Upper lobe of right lung (tissue), 1 donor: ENCODE measurements around the gene BACH1. TPM values are rescaled to one million over a fixed set of nuclear protein-coding genes. Genes with fewer than 3 reads are reported as not detected.

Source experiments
- ATAC-seq: fragments of 200-7000 bp; cut with Tn5 transposase; one replicate; pipeline ENCODE4 v1.9.1; 2020; ENCODE audit warnings: mild to moderate bottlenecking, moderate library complexity
- DNase-seq: peaks from one replicate; pipeline ENCODE4 v3.0.0-alpha.2; 2020
- H3K27ac ChIP-seq: fragments of 200-600 bp; one replicate; pipeline ENCODE4 v1.8.0; 2022
- H3K27me3 ChIP-seq: fragments of 200-600 bp; one replicate; pipeline ENCODE4 v1.8.0; 2022; ENCODE audit warnings: mild to moderate bottlenecking
- H3K36me3 ChIP-seq: fragments of 200-600 bp; one replicate; pipeline ENCODE4 v1.8.0; 2022
- H3K4me1 ChIP-seq: fragments of 200-600 bp; one replicate; pipeline ENCODE4 v1.8.0; 2022
- H3K4me3 ChIP-seq: fragments of 200-600 bp; one replicate; pipeline ENCODE4 v1.8.0; 2022; ENCODE audit warnings: mild to moderate bottlenecking
- H3K9me3 ChIP-seq: fragments of 200-600 bp; one replicate; pipeline ENCODE4 v1.8.0; 2022
- CTCF ChIP-seq: fragments of 200-600 bp; IDR thresholded peaks from one replicate; pipeline ENCODE4 v1.8.0; 2022; ENCODE audit warnings: antibody characterized with exemption
- intact Hi-C: fragments of 100-400 bp; cut with DNase I; formaldehyde crosslinking; loops from one replicate; pipeline ENCODE4 v1.11.0; 2022
- total RNA-seq: library from RNA; stranded (reverse); fragmentation: NEBNext Ultra II Directional; extraction: Animal tissue kit (Norgen Biotek cat#: 25700); gene quantifications from one replicate; pipeline ENCODE4 v1.2.1, GENCODE V29; 2021
- donor health status: DM: no; HTN: yes; CAD: no; lungs with severe emphysema.

Gene BACH1
- total RNA-seq, 1 donor from 2014 or later, result 125 TPM

DNA sequence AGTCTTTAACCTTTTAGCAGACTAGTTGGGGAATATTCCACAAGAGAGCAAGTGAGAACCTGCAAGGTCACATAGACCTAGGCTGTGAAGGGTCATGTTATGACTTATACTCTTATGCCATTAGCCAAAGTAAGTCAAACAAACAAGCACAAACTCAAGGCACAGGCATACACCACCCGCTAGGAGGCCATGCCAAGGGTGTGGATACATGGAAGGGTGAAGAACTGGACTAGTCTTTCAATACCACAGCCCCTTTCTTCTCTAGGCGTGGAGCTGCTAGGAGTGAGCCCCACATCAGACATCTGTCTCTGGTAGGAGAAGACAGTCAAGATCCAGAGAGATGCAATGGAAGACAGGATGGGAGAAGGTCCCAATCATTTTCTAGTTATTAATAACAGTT is 68.6 kb downstream of the BACH1 start:
- intact Hi-C loops, result no loop called here
- H3K4me3 ChIP-seq, result no peak overlapping the region
- TF ChIP-seq CTCF, result no peak
- H3K36me3 ChIP-seq, result no peaks in the 10 kb centered on the region
- ATAC-seq (no peak), DNase-seq (no peak)
- H3K27ac ChIP-seq, result no peak overlapping the region
- no peaks in the 10 kb centered on the region for H3K9me3 ChIP-seq
- H3K4me1 ChIP-seq, result no peaks in the 10 kb centered on the region
- no peaks in the 10 kb centered on the region for H3K27me3 ChIP-seq

DNA sequence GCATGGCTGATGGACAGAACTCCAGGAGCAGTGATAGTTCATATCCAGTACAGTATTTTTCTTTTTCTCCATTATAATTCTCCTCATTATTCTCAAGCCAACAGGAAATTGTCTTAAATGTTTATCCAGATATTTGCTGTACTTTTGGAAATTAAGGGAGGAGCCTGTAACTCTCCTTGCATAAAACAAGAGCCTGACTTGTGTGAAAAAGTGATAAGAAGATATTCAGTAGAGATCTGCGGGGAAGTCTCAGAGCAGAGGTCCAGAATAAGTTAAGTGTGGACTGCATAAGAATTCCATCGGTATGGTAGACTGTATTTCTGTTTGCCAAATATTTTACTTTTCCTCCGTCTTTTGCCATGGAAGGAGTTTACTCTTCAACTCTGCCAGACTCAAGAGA is 70.2 kb downstream of the BACH1 start:
- Histone ChIP-seq H3K4me1 (no peaks in the 10 kb centered on the region), H3K27me3 (no peaks in the 10 kb centered on the region), H3K9me3 (no peaks in the 10 kb centered on the region), H3K36me3 (no peaks in the 10 kb centered on the region), H3K4me3 (no peak overlapping the region), H3K27ac (no peak overlapping the region)
- ATAC-seq (no peak), DNase-seq (no peak)
- TF ChIP-seq CTCF, result no peak
- intact Hi-C loops, result no loop called here

GRCh38 chr21:29371464-29371863 is 72.7 kb downstream of the BACH1 start:
- DNase-seq (no peak), ATAC-seq (no peak)
- Histone ChIP-seq H3K27ac (no peak overlapping the region), H3K36me3 (no peaks in the 10 kb centered on the region), H3K4me1 (no peaks in the 10 kb centered on the region), H3K4me3 (no peak overlapping the region), H3K27me3 (no peaks in the 10 kb centered on the region), H3K9me3 (no peaks in the 10 kb centered on the region)
- intact Hi-C loops, result loop anchor here (5.0 kb wide), 1 partner anchor 279 kb away; no protein-coding TSS in a partner anchor
- TF ChIP-seq CTCF, result no peak

- ATAC-seq (peak; percentile 93), DNase-seq (no peak)
- H3K9me3 ChIP-seq, result no peaks in the 10 kb centered on the region
- no peak overlapping the region for H3K4me3 ChIP-seq
- no peaks in the 10 kb centered on the region for H3K36me3 ChIP-seq
- no peaks in the 10 kb centered on the region for H3K4me1 ChIP-seq
- no peak overlapping the region for H3K27ac ChIP-seq
- intact Hi-C loops, result loop anchor here (5.0 kb wide), 1 partner anchor 280 kb away; no protein-coding TSS in a partner anchor
- no peaks in the 10 kb centered on the region for H3K27me3 ChIP-seq
- peak; percentile 75 for TF ChIP-seq CTCF
These were observed 73.5 kb downstream of the BACH1 start for GRCh38 chr21:29372063-29372802.

DNA sequence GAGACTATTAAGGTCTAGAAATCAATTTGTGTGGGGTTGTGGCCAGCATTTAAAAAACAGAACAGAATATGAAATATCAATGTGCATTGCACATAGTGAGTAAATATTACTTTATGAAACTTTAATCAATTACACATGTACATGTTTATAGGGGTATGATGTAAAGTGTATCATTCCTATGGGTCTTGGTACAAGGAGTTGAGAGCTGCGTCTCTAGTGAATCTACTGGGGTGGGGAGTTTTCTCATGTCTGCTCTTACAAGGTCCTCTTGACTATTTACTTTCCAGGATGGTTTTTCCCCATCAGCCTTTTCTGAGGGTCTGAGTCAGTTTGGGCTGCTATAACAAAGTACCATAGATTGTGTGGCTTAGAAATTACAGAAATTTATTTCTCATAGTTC is 75.8 kb downstream of the BACH1 start:
- Histone ChIP-seq H3K4me1 (no peaks in the 10 kb centered on the region), H3K36me3 (no peaks in the 10 kb centered on the region), H3K9me3 (no peaks in the 10 kb centered on the region), H3K27ac (no peak overlapping the region), H3K4me3 (no peak overlapping the region), H3K27me3 (no peaks in the 10 kb centered on the region)
- ATAC-seq (no peak), DNase-seq (no peak)
- no peak for TF ChIP-seq CTCF
- intact Hi-C loops, result loop anchor here (5.0 kb wide), 1 partner anchor 282 kb away; no protein-coding TSS in a partner anchor
